DND-41 (cell line): ENCODE measurements around the gene RBMS3.
"Not testable (repeated sequence)": the region's sequence is repeated elsewhere in the genome, so short reads cannot be mapped to it uniquely, and the experiment has no call there.

ENCODE experiments used
- ATAC-seq: fragments of 200-7000 bp; cut with Tn5 transposase; 3 replicates; pipeline ENCODE4 v1.9.1; 2021; ENCODE audit warnings: low read depth; ENCODE audit not compliant: insufficient read depth
- DNase-seq: peaks from one replicate; pipeline ENCODE4 v3.0.0-alpha.2; 2020
- H2AFZ ChIP-seq: 2 replicates; pipeline ENCODE4 v1.6.0; 2012; ENCODE audit warnings: low read depth, low read length
- H3K27ac ChIP-seq: 2 replicates; pipeline ENCODE4 v1.5.1; 2012; ENCODE audit warnings: low read length, inconsistent platforms
- H3K27me3 ChIP-seq: fragments of 200-600 bp; sonication (generic); 2 replicates; pipeline ENCODE4 v1.6.0; 2012; ENCODE audit warnings: low read length, mild to moderate bottlenecking, inconsistent platforms; ENCODE audit not compliant: insufficient read depth, poor library complexity
- H3K36me3 ChIP-seq: 2 replicates; pipeline ENCODE4 v1.5.1; 2012; ENCODE audit warnings: low read length, inconsistent platforms; ENCODE audit not compliant: insufficient read depth
- H3K4me1 ChIP-seq: 2 replicates; pipeline ENCODE4 v1.5.1; 2012; ENCODE audit warnings: mild to moderate bottlenecking, low read length; ENCODE audit not compliant: insufficient read depth
- H3K4me2 ChIP-seq: 2 replicates; pipeline ENCODE4 v1.6.0; 2012; ENCODE audit warnings: mild to moderate bottlenecking, moderate library complexity, low read length, inconsistent platforms; ENCODE audit not compliant: insufficient read depth
- H3K4me3 ChIP-seq, 2 experiments: fragments of 200-600 bp in 1 of 2; shearing (Covaris generic) in 1 of 2; 2 replicates each; pipeline ENCODE4 v1.5.1; 2012 to 2016; ENCODE audit warnings: inconsistent platforms in 2 of 2, low read length in 2 of 2, mild to moderate bottlenecking in 2 of 2, low read depth in 1 of 2, moderate library complexity in 1 of 2
- H3K79me2 ChIP-seq: 2 replicates; pipeline ENCODE4 v1.6.0; 2012; ENCODE audit warnings: low read length, inconsistent platforms; ENCODE audit not compliant: insufficient read depth
- H3K9ac ChIP-seq: 2 replicates; pipeline ENCODE4 v1.6.0; 2012; ENCODE audit warnings: low read depth, mild to moderate bottlenecking, inconsistent platforms, low read length, moderate library complexity
- H3K9me3 ChIP-seq: 2 replicates; pipeline ENCODE4 v1.5.1; 2012; ENCODE audit warnings: low read length, moderate library complexity, mild to moderate bottlenecking, inconsistent platforms; ENCODE audit not compliant: insufficient read depth, severe bottlenecking
- H4K20me1 ChIP-seq: 2 replicates; pipeline ENCODE4 v1.6.0; 2012; ENCODE audit warnings: low read length; ENCODE audit not compliant: insufficient read depth
- EZH2 ChIP-seq: IDR thresholded peaks from 3 replicates; pipeline ENCODE4 v1.6.1; 2012; ENCODE audit warnings: borderline replicate concordance, low read depth, mild to moderate bottlenecking, moderate library complexity, low read length, inconsistent platforms; ENCODE audit not compliant: severe bottlenecking
- TF ChIP-seq, protein P1 (sequence below): IDR thresholded peaks from 2 replicates; pipeline ENCODE4 v1.5.1; 2012; ENCODE audit warnings: borderline replicate concordance, low read length, moderate library complexity, mild to moderate bottlenecking; ENCODE audit not compliant: poor library complexity, severe bottlenecking; ENCODE audit errors: extremely low read depth

The RBMS3 gene

DNA sequence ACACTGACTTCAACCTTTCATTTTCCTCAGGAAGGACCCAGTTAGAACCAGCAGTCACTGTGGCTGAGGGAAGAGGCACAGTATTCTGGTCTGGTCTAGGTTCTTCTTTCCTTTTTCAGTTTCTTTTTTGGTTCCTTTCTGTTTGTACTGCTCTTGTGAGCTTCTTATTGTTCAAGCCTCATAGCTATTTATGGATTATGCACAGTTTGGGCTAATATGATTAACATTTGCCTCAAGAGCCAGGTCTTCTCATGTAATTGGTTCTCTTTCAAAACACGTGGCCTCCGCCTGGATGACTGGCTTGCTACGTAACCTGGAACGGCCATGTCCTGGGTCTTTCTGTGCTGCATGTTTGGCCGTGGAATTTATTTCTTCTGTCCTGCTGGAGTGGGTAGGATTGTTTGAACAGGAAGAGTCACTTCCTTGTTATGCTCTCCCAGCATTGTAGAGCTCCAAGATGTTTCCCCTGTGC lies 43.3 kb downstream of the RBMS3 start:
- Histone ChIP-seq H3K4me2 (no peak overlapping the region), H2AFZ (peak overlapping the region; percentile 34; the same call in 1 of the 2 replicates), H3K9me3 (no peaks in the 10 kb centered on the region), H3K36me3 (no peaks in the 10 kb centered on the region), H3K27ac (no peak overlapping the region), H3K9ac (no peak overlapping the region), H3K4me3 (no peak overlapping the region), H3K79me2 (no peaks in the 10 kb centered on the region), H4K20me1 (no peaks in the 10 kb centered on the region), H3K27me3 (no peaks in the 10 kb centered on the region), H3K4me1 (peaks cover 3% of the 10 kb centered on the region; the same call in 1 of the 2 replicates)
- no peak for DNase-seq
- ATAC-seq: peak; percentile 48; the same call in 1 of the 3 replicates
- no peak for TF ChIP-seq EZH2
- TF ChIP-seq, protein P1, sequence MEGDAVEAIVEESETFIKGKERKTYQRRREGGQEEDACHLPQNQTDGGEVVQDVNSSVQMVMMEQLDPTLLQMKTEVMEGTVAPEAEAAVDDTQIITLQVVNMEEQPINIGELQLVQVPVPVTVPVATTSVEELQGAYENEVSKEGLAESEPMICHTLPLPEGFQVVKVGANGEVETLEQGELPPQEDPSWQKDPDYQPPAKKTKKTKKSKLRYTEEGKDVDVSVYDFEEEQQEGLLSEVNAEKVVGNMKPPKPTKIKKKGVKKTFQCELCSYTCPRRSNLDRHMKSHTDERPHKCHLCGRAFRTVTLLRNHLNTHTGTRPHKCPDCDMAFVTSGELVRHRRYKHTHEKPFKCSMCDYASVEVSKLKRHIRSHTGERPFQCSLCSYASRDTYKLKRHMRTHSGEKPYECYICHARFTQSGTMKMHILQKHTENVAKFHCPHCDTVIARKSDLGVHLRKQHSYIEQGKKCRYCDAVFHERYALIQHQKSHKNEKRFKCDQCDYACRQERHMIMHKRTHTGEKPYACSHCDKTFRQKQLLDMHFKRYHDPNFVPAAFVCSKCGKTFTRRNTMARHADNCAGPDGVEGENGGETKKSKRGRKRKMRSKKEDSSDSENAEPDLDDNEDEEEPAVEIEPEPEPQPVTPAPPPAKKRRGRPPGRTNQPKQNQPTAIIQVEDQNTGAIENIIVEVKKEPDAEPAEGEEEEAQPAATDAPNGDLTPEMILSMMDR: no peak

DNA sequence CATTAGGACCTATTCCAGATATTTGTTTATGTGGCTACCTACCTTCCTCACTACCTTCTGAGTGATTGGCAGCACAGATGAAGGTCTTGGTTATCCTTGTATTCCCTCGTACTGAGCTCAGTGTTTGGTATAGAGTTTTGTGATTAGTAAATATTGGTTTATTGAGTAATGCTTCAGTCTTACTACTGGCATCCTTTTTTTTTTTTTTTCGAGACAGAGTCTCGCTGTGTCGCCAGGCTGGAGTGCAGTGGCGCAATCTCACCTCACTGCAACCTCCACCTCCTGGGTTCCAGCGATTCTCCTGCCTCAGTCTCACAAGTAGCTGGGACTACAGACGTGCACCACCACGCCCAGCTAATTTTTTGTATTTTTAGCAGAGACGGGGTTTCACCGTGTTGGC lies 45.7 kb downstream of the RBMS3 start:
- not testable (repeated sequence) for H3K27me3 ChIP-seq, H3K9ac ChIP-seq, DNase-seq, H4K20me1 ChIP-seq, H2AFZ ChIP-seq, H3K9me3 ChIP-seq, H3K4me1 ChIP-seq, H3K36me3 ChIP-seq, H3K4me2 ChIP-seq, H3K27ac ChIP-seq, H3K4me3 ChIP-seq, ATAC-seq, H3K79me2 ChIP-seq

- TF ChIP-seq, protein P1: no peak
- no peak for TF ChIP-seq EZH2
- no peak for DNase-seq
Measured at GRCh38 chr3:29329986-29330890, 49.4 kb downstream of the RBMS3 start.

DNA sequence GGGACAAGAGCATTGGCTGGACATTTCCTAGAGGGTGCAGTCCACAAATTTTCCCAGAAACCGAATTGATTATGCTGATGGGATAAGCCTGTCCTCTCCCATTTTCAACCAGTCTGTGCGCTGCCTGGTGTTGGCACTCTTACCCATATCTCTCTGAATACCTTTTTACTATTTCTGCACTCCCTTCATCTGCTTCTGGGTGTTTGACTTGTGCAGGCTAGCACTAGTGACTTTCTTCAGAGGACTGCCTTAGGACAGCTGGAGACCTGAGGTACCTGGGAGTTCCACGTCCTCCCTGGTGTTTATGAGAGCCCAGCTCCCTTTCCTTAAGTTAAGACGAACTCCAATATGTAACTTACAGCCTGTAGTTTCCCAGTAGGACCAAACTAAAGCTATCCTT lies 50.2 kb downstream of the RBMS3 start:
- Histone ChIP-seq H3K4me1 (no peaks in the 10 kb centered on the region), H2AFZ (no peak overlapping the region), H3K27ac (no peak overlapping the region), H3K9me3 (no peaks in the 10 kb centered on the region), H3K27me3 (no peaks in the 10 kb centered on the region), H3K36me3 (no peaks in the 10 kb centered on the region), H3K4me2 (no peak overlapping the region), H3K79me2 (no peaks in the 10 kb centered on the region), H3K4me3 (no peak overlapping the region), H4K20me1 (no peaks in the 10 kb centered on the region), H3K9ac (no peak overlapping the region)
- DNase-seq (no peak), ATAC-seq (no peak)
- TF ChIP-seq, protein P1: no peak
- no peak for TF ChIP-seq EZH2

More at GRCh38 chr3:29329986-29330890, 49.4 kb downstream of the RBMS3 start:
- Histone ChIP-seq H3K27ac (no peak overlapping the region), H3K4me1 (no peaks in the 10 kb centered on the region), H3K9ac (no peak overlapping the region), H4K20me1 (no peaks in the 10 kb centered on the region), H3K27me3 (no peaks in the 10 kb centered on the region), H3K36me3 (no peaks in the 10 kb centered on the region), H3K4me2 (no peak overlapping the region), H3K9me3 (no peaks in the 10 kb centered on the region), H3K79me2 (no peaks in the 10 kb centered on the region), H2AFZ (no peak overlapping the region), H3K4me3 (no peak overlapping the region)
- no peak for ATAC-seq
